ENCODE measurements around the gene FNTB. TPM values are rescaled to one million over a fixed set of nuclear protein-coding genes. Genes with fewer than 3 reads are reported as not detected.

The FNTB gene
- total RNA-seq, 1 experiment from 2014 or later = 28.1 TPM

- Histone ChIP-seq H3K9me2 (replicated peaks; ENCODE audit: low read length) (no peaks in the 10 kb centered on the region), H3K27me3 (ENCODE audit: low read length) (no peaks in the 10 kb centered on the region), H3K4me2 (ENCODE audit: low read length) (no peak overlapping the region), H3K4me3 (ENCODE audit: low read length) (no peak overlapping the region), H2AFZ (ENCODE audit: low read length) (no peak overlapping the region), H3K9me3 (ENCODE audit: low read length) (no peaks in the 10 kb centered on the region), H3K79me2 (ENCODE audit: low read length) (no peaks in the 10 kb centered on the region), H4K20me1 (ENCODE audit: low read length) (no peaks in the 10 kb centered on the region), H3K4me1 (ENCODE audit: insufficient read depth, low read length) (no peaks in the 10 kb centered on the region), H3K9ac (ENCODE audit: low read length) (no peak overlapping the region), H3K36me3 (ENCODE audit: low read depth, low read length) (no peaks in the 10 kb centered on the region), H3K27ac (ENCODE audit: low read length) (no peak overlapping the region), H3F3A (ENCODE audit: low read length, unreplicated experiment) (no peaks in the 10 kb centered on the region)
- CTCF ChIA-PET = no interaction called here
- no TSS peak for BruUV-seq (replicated peaks)
- POLR2A ChIA-PET (ENCODE audit: unreplicated experiment) = no interaction called here
- intact Hi-C loops (cut with micrococcal nuclease) = no loop called here
- DNase-seq (no peak), ATAC-seq (no peak)
- TF ChIP-seq EZH2phosphoT487 (IDR thresholded peaks at IDR 0.05; ENCODE audit: borderline replicate concordance, low read length) = no peak
- TF ChIP-seq EZH2 (IDR thresholded peaks at IDR 0.05; ENCODE audit: low read length, unreplicated experiment) = no peak
- no peak for TF ChIP-seq CTCF (conservative IDR thresholded peaks at IDR 0.05; ENCODE audit: low read depth, low read length)
These were observed 123.8 kb downstream of the FNTB start for GRCh38 chr14:65110525-65110924.

Small RNA genes within 50 kb of the gene (microRNA-seq; reads per million reads assigned to microRNA genes)
- 1.0 reads per million for gene MIR4706 (ENCODE audit: unreplicated experiment)

Other genes with a start within 250 kb of the FNTB start
- 2.3 and 3.6 TPM in 2 replicates for gene SPTB, start 107.0 kb upstream of the FNTB start, total RNA-seq (2014; rRNA removed)
- gene CHURC1, start 72.4 kb upstream of the FNTB start, total RNA-seq (2014; rRNA removed) = 44.0 and 50.3 TPM in 2 replicates
- gene GPX2, start 44.1 kb upstream of the FNTB start, total RNA-seq (2014; rRNA removed) = 2.9 and 4.3 TPM in 2 replicates
- 20.6 and 27.0 TPM in 2 replicates for gene RAB15, start 14.6 kb upstream of the FNTB start, total RNA-seq (2014; rRNA removed)
- gene MAX, start 115.6 kb downstream of the FNTB start, total RNA-seq (2014; rRNA removed) = 58.8 and 68.9 TPM in 2 replicates

All from PC-3 (cell line).